Endothelial cell of umbilical vein (primary cell): ENCODE measurements around the gene MTRF1. TPM values are rescaled to one million over a fixed set of nuclear protein-coding genes. Genes with fewer than 3 reads are reported as not detected.

Experiments
- BruUV-seq: library from RNA; stranded (reverse); fragments of 400-500 nt; replicated peaks from 2 replicates; lab custom pipeline; 2021; lab: Mats Ljungman, UMichigan
- CTCF ChIA-PET: fragments of 300-600, 350-600 bp; sonication (Branson Sonifier 250); formaldehyde crosslinking; loops from one replicate; lab custom pipeline; 2021; ENCODE audit warnings: antibody characterized with exemption, inconsistent platforms; lab: Charles Lee
- POLR2A ChIA-PET: fragments of 300-600, 350-600 bp; sonication (Branson Sonifier 250); formaldehyde crosslinking; loops from one replicate; lab custom pipeline; 2021; ENCODE audit warnings: antibody characterized with exemption, inconsistent platforms; lab: Charles Lee
- DNase-seq: peaks from one replicate; pipeline ENCODE4 v3.0.0-alpha.2; 2011; ENCODE audit warnings: low read depth, low spot score
- FAIRE-seq: peaks from 2 replicates; lab custom pipeline; 2011; peaks lifted over from hg19 to GRCh38; lab: Jason Lieb, UNC
- H2AFZ ChIP-seq: 2 replicates; pipeline ENCODE4 v1.6.0; 2012; ENCODE audit warnings: low read depth, low read length, control low read depth, inconsistent platforms
- H3K27ac ChIP-seq: 2 replicates; pipeline ENCODE4 v1.5.1; 2011; ENCODE audit warnings: low read depth, mild to moderate bottlenecking, control low read depth, low read length, moderate library complexity; ENCODE audit not compliant: insufficient read depth
- H3K27me3 ChIP-seq, 2 experiments: 2 replicates each; pipeline versions ENCODE4 v1.6.0 to v1.6.1; 2011; ENCODE audit warnings: low read length in 2 of 2, mixed read lengths in 1 of 2; ENCODE audit not compliant: control insufficient read depth in 2 of 2, insufficient read depth in 2 of 2
- H3K36me3 ChIP-seq, 2 experiments: 2 replicates in 1 of 2; 3 replicates in 1 of 2; pipeline ENCODE4 v1.5.1; 2011; ENCODE audit warnings: low read length in 2 of 2, mild to moderate bottlenecking in 1 of 2, moderate library complexity in 1 of 2; ENCODE audit not compliant: control insufficient read depth in 2 of 2, insufficient read depth in 2 of 2; ENCODE audit errors: extremely low read depth in 1 of 2
- H3K4me1 ChIP-seq: 3 replicates; pipeline ENCODE4 v1.5.1; 2011; ENCODE audit warnings: mild to moderate bottlenecking, low read length; ENCODE audit not compliant: control insufficient read depth, insufficient read depth; ENCODE audit errors: extremely low read depth
- H3K4me2 ChIP-seq: 2 replicates; pipeline ENCODE4 v1.6.1; 2011; ENCODE audit warnings: low read length, control low read depth, mixed read lengths; ENCODE audit not compliant: insufficient read depth
- H3K4me3 ChIP-seq, 3 experiments: fragments of 200-600 bp in 1 of 3; sonication (generic), shearing (Covaris generic) in 1 of 3; replicated peaks in 1 of 3; 2 replicates each; pipeline ENCODE4 v1.5.1; 2011 to 2016; ENCODE audit warnings: control low read depth in 3 of 3, low read length in 3 of 3, mild to moderate bottlenecking in 2 of 3, inconsistent platforms in 1 of 3, low read depth in 1 of 3, moderate library complexity in 1 of 3; ENCODE audit not compliant: insufficient read depth in 1 of 3
- H3K79me2 ChIP-seq: 2 replicates; pipeline ENCODE4 v1.6.0; 2012; ENCODE audit warnings: low read length, inconsistent platforms; ENCODE audit not compliant: control insufficient read depth, insufficient read depth
- H3K9ac ChIP-seq: replicated peaks from 2 replicates; pipeline ENCODE3; 2011; ENCODE audit warnings: low read length, control low read depth; ENCODE audit not compliant: insufficient read depth; ENCODE audit errors: extremely low read depth
- H3K9me1 ChIP-seq: replicated peaks from 3 replicates; pipeline ENCODE4 v1.6.0; 2011; ENCODE audit warnings: mild to moderate bottlenecking, low read length; ENCODE audit not compliant: control insufficient read depth, insufficient read depth; ENCODE audit errors: extremely low read depth
- H3K9me3 ChIP-seq: replicated peaks from 2 replicates; pipeline ENCODE4 v1.5.1; 2012; ENCODE audit warnings: low read length, inconsistent platforms; ENCODE audit not compliant: control insufficient read depth, insufficient read depth
- H4K20me1 ChIP-seq: replicated peaks from 2 replicates; pipeline ENCODE3; 2011; ENCODE audit warnings: mild to moderate bottlenecking, low read length; ENCODE audit not compliant: control insufficient read depth, insufficient read depth; ENCODE audit errors: extremely low read depth
- EZH2 ChIP-seq: IDR thresholded peaks from 2 replicates; pipeline ENCODE4 v1.6.1; 2012; ENCODE audit warnings: borderline replicate concordance, low read depth, mild to moderate bottlenecking, moderate library complexity, low read length, inconsistent platforms; ENCODE audit not compliant: severe bottlenecking
- FOS ChIP-seq: IDR thresholded peaks from 2 replicates; pipeline ENCODE4 v1.6.1; 2011; ENCODE audit warnings: mild to moderate bottlenecking, low read length, moderate library complexity, borderline replicate concordance; ENCODE audit not compliant: insufficient read depth
- GATA2 ChIP-seq: IDR thresholded peaks from 2 replicates; pipeline ENCODE4 v1.7.0; 2011; ENCODE audit warnings: low read depth, mild to moderate bottlenecking, moderate library complexity, mixed read lengths, low read length; ENCODE audit not compliant: insufficient read length, insufficient read depth
- JUN ChIP-seq: IDR thresholded peaks from 2 replicates; pipeline ENCODE4 v1.6.1; 2011; ENCODE audit warnings: borderline replicate concordance, low read depth; ENCODE audit not compliant: insufficient read length, insufficient read depth
- MYC ChIP-seq: IDR thresholded peaks from one replicate; pipeline ENCODE4 v1.6.1; 2011; ENCODE audit warnings: mild to moderate bottlenecking, low read depth, low read length
- POLR2A ChIP-seq: IDR thresholded peaks from 2 replicates; pipeline ENCODE4 v1.6.1; 2012; ENCODE audit warnings: low read depth, mild to moderate bottlenecking, control low read depth, low read length
- POLR2AphosphoS5 ChIP-seq: IDR thresholded peaks from 2 replicates; pipeline ENCODE4 v1.6.1; 2012; ENCODE audit warnings: low read depth, mild to moderate bottlenecking, control low read depth, low read length, moderate library complexity; ENCODE audit not compliant: insufficient read depth
- dilution Hi-C: fragments of 300-500 bp; cut with MboI; formaldehyde crosslinking; loops from one replicate; pipeline ENCODE4 v1.15.0; 2019; ENCODE audit warnings: low sequenced_read_pairs; ENCODE audit not compliant: extremely low pct_ligation_motif_present
- intact Hi-C: fragments of 100-400 bp; cut with micrococcal nuclease; formaldehyde crosslinking; loops from one replicate; pipeline ENCODE4 v1.10.0; 2022
- polyA plus RNA-seq, 4 experiments: library from polyadenylated mRNA; depleted of rRNA in 3 of 4; stranded (reverse) in 3 of 4; unstranded in 1 of 4; fragments of >200 nt; gene quantifications; 2 replicates each; pipeline versions ENCODE4 v1.2.1 to v1.2.3, GENCODE V29; 2011 to 2012; ENCODE audit warnings: missing spikeins in 1 of 4
- total RNA-seq: library from RNA; stranded (reverse); gene quantifications from 2 replicates; pipeline ENCODE4 v1.2.3, GENCODE V29; 2021
- TF ChIP-seq, protein P1 (sequence below), 2 donors: IDR thresholded peaks; 1 replicate in 1 of 2; 2 replicates in 1 of 2; pipeline ENCODE4 v1.5.1; 2011; ENCODE audit warnings: low read length in 2 of 2, mild to moderate bottlenecking in 2 of 2, moderate library complexity in 2 of 2, control low read depth in 1 of 2, inconsistent platforms in 1 of 2, low read depth in 1 of 2; ENCODE audit not compliant: insufficient read depth in 1 of 2; ENCODE audit errors: extremely low read depth in 1 of 2
- TF ChIP-seq, protein P2 (sequence below): IDR thresholded peaks from 2 replicates; pipeline ENCODE4 v1.6.1; 2011; ENCODE audit not compliant: insufficient read depth, insufficient read length

MTRF1 gene
- total and polyA plus RNA-seq, 2 donors (not counting 3 experiments of a cell fraction or from before 2014, with no cell fraction given): 8.0 to 16.3 TPM

DNA sequence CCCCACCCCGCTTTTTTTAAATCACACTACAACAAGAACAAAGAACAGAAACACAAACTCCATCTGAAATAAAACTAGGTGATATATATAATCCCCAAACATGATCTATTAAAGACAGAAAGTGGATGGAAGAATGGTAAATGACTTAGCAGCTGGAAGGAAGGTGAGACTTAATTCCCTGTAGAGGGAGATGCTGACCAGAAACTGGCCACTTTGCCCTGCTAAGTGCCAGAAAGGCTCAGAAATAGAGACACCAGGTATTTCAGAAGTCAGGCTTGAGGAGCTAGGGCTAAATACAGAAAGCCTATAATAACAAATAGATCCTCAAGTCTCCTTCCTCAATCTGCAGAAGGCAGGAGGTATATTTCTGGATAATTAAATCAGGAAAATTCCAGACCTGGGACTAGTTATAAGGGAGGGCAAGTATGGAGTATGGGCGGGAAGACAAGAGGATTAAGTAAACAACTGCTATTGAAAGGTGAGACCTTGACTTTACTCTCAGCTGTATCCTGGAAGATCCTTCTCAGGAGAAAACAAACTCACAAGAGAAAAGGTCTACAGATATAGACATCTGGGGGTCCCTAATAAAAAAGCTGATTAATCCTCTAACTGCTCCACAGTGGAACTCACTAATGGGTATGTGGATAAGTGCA is 32.2 kb downstream of the MTRF1 start:
- no peaks in the 10 kb centered on the region for H3K79me2 ChIP-seq
- dilution Hi-C loops (no loop called here), intact Hi-C loops (no loop called here)
- no peak overlapping the region for H3K27ac ChIP-seq
- FAIRE-seq (no peak), DNase-seq (no peak)
- H3K4me2 ChIP-seq: no peak overlapping the region
- H3K4me3 ChIP-seq: no peak overlapping the region
- no peak overlapping the region for H3K9ac ChIP-seq
- H4K20me1 ChIP-seq: no peaks in the 10 kb centered on the region
- no peaks in the 10 kb centered on the region for H3K9me3 ChIP-seq
- H3K27me3 ChIP-seq: no peaks in the 10 kb centered on the region
- no peaks in the 10 kb centered on the region for H3K36me3 ChIP-seq
- CTCF ChIA-PET: interaction anchor here (0.6 to 3.0 kb wide), 4 partner anchors 9 to 157 kb away, joined by 3 to 22 read pairs (median 5); no protein-coding TSS in a partner anchor
- peaks cover 2% of the 10 kb centered on the region for H3K9me1 ChIP-seq
- no TSS peak for BruUV-seq
- POLR2A ChIA-PET: interaction anchor here (0.6 kb wide), 1 partner anchor 311 kb away, joined by 3 read pairs; no protein-coding TSS in a partner anchor
- H2AFZ ChIP-seq: no peak overlapping the region
- H3K4me1 ChIP-seq: no peaks in the 10 kb centered on the region
- TF ChIP-seq JUN (no peak), GATA2 (no peak), POLR2AphosphoS5 (no peak), EZH2 (no peak), MYC (no peak), FOS (no peak), POLR2A (no peak)
- TF ChIP-seq, protein P1, sequence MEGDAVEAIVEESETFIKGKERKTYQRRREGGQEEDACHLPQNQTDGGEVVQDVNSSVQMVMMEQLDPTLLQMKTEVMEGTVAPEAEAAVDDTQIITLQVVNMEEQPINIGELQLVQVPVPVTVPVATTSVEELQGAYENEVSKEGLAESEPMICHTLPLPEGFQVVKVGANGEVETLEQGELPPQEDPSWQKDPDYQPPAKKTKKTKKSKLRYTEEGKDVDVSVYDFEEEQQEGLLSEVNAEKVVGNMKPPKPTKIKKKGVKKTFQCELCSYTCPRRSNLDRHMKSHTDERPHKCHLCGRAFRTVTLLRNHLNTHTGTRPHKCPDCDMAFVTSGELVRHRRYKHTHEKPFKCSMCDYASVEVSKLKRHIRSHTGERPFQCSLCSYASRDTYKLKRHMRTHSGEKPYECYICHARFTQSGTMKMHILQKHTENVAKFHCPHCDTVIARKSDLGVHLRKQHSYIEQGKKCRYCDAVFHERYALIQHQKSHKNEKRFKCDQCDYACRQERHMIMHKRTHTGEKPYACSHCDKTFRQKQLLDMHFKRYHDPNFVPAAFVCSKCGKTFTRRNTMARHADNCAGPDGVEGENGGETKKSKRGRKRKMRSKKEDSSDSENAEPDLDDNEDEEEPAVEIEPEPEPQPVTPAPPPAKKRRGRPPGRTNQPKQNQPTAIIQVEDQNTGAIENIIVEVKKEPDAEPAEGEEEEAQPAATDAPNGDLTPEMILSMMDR (IDR thresholded peaks at IDR 0.05; ENCODE audit: extremely low read depth in 1 of 2, insufficient read depth in 1 of 2, low read depth in 1 of 2, low read length in 2 of 2): no peak
- TF ChIP-seq, protein P2, sequence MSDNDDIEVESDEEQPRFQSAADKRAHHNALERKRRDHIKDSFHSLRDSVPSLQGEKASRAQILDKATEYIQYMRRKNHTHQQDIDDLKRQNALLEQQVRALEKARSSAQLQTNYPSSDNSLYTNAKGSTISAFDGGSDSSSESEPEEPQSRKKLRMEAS: no peak
